Common myeloid progenitor, CD34-positive (primary cell): ENCODE results near the gene SHC4.
A peak's percentile ranks its signal among the peaks of the same experiment; 100 is the strongest.

ENCODE experiments used
- CTCF ChIA-PET: fragments of 350-600 bp; sonication (Branson Sonifier 250); formaldehyde crosslinking; loops from one replicate; lab custom pipeline; 2021; ENCODE audit warnings: antibody characterized with exemption; lab: Charles Lee
- POLR2A ChIA-PET: fragments of 350-600 bp; sonication (Branson Sonifier 250); formaldehyde crosslinking; loops from one replicate; lab custom pipeline; 2021; ENCODE audit warnings: antibody characterized with exemption; lab: Charles Lee
- DNase-seq, 3 donors: peaks; one replicate each; pipeline versions ENCODE4 v3.0.0 to v3.0.0-alpha.2; 2013
- H3K27ac ChIP-seq, 2 experiments: 1 replicate in 1 of 2; 2 replicates in 1 of 2; pipeline ENCODE4 v1.7.0; 2013; ENCODE audit warnings: inconsistent platforms in 2 of 2, low read length in 2 of 2, mild to moderate bottlenecking in 2 of 2, low read depth in 1 of 2, moderate library complexity in 1 of 2; ENCODE audit not compliant: severe bottlenecking in 2 of 2, insufficient read depth in 1 of 2, poor library complexity in 1 of 2
- H3K27me3 ChIP-seq, 5 experiments: replicated peaks in 2 of 5; 1 replicate in 3 of 5; 2 replicates in 2 of 5; pipeline versions ENCODE4 v1.6.1 to v1.7.0; 2013; ENCODE audit warnings: low read length in 4 of 5, mild to moderate bottlenecking in 2 of 5, moderate library complexity in 2 of 5, inconsistent platforms in 1 of 5; ENCODE audit not compliant: insufficient read depth in 5 of 5, control insufficient read depth in 4 of 5
- H3K36me3 ChIP-seq, 4 experiments: 1 replicate in 2 of 4; 2 replicates in 2 of 4; pipeline versions ENCODE4 v1.6.1 to v1.7.0; 2013; ENCODE audit warnings: low read length in 3 of 4, control low read depth in 1 of 4, mild to moderate bottlenecking in 1 of 4; ENCODE audit not compliant: control insufficient read depth in 4 of 4, insufficient read depth in 4 of 4
- H3K4me1 ChIP-seq, 4 experiments: 1 replicate in 3 of 4; 2 replicates in 1 of 4; pipeline versions ENCODE4 v1.6.1 to v1.7.1; 2013; ENCODE audit warnings: low read length in 3 of 4, mild to moderate bottlenecking in 3 of 4, control low read depth in 1 of 4, inconsistent platforms in 1 of 4, moderate library complexity in 1 of 4; ENCODE audit not compliant: control insufficient read depth in 4 of 4, insufficient read depth in 4 of 4; ENCODE audit errors: control extremely low read depth in 1 of 4
- H3K4me3 ChIP-seq, 7 experiments: 1 replicate in 4 of 7; 2 replicates in 3 of 7; pipeline versions ENCODE4 v1.5.1 to v1.7.0; 2013; ENCODE audit warnings: mild to moderate bottlenecking in 7 of 7, low read length in 6 of 7, moderate library complexity in 6 of 7, inconsistent platforms in 2 of 7, low read depth in 2 of 7, control low read depth in 1 of 7; ENCODE audit not compliant: insufficient read depth in 4 of 7, control insufficient read depth in 1 of 7; ENCODE audit errors: extremely low read depth in 1 of 7
- H3K9me3 ChIP-seq, 5 experiments: 1 replicate in 4 of 5; 2 replicates in 1 of 5; pipeline versions ENCODE4 v1.6.1 to v1.7.1; 2013; ENCODE audit warnings: low read length in 4 of 5, mild to moderate bottlenecking in 2 of 5, inconsistent platforms in 1 of 5, low read depth in 1 of 5, moderate library complexity in 1 of 5; ENCODE audit not compliant: control insufficient read depth in 4 of 5, insufficient read depth in 2 of 5; ENCODE audit errors: control extremely low read depth in 1 of 5
- WGBS: methylation state at CpG from one replicate; pipeline ENCODE4 v1.1.5; 2013; ENCODE audit not compliant: insufficient coverage; 5-methylcytosine and 5-hydroxymethylcytosine counted together

Gene SHC4

DNA sequence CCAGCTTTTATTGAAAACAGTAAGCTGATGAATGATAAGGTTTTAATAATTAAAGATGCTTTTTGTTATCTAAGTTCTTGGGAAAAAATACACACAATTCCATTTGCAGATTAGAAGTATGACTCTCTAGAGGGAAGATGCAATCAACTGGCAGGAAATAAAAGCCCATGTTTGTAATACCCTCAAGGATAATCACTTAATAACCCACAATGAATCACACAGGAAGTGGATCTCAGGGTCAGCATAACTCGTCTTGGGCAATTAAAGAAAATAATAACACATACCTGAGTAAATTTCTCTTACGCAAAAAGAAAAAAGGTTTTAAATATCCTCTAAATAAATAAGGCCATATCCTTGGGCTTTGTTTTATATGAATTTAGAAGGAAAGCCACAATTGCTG lies 95.2 kb downstream of the SHC4 start:
- no CpG with 5 or more reads among the region's 2 CpGs for WGBS
- Histone ChIP-seq H3K36me3 (no peaks in the 10 kb centered on the region), H3K27me3 (no peaks in the 10 kb centered on the region), H3K4me3 (no peak overlapping the region), H3K4me1 (no peaks in the 10 kb centered on the region), H3K27ac (no peak overlapping the region), H3K9me3 (no peaks in the 10 kb centered on the region)
- ChIA-PET POLR2A (no interaction called here), CTCF (interaction anchor here (2.4 to 5.2 kb wide), 2 partner anchors 8 to 95 kb away, joined by 6 to 24 read pairs; partner anchors contain the start of gene SHC4)
- peak in 2 of 3 donors; percentile 10 to 26 for DNase-seq

DNA sequence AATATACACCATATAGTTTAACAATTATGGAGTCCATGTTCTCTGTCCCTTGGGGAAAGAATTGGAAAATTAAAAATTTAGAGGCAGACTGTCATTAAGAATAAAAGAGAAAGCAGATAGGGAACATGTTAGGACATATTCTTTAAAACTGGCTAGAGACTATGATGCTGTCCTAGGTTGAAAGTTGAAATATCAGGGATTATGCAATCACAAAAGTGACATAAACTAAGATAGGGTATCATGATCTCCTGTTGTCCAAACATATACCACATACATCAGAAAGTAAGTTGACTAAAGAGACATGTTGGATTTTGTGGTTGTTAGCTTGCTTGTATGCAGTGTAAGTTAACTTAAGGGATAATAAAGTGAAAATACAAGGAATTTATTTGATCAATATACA lies 95.7 kb downstream of the SHC4 start:
- CTCF ChIA-PET: interaction anchor here (1.4 to 5.2 kb wide), 2 partner anchors 8 to 278 kb away, joined by 6 to 24 read pairs; no protein-coding TSS in a partner anchor

DNA sequence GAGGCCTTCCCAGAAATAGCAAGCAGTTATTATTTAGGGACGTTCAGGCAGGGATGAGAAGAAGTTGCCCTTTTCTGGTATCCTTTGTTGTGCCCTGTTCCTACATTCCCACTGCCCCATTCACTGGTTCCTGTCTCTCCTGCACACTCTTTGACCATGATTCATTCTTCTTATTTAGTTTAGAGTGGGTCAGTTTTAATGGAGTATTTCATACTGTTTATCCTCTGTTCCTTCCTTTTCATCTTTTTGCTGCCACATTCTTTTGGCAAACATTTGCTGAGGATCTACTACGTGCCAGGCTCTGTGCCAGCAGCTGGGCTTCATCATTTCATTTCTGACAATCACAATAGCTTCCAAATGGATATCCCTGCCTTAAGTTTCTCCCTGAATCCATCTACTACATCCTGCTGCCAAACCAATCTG lies 97.6 kb downstream of the SHC4 start:
- no peaks in the 10 kb centered on the region for H3K9me3 ChIP-seq
- CTCF ChIA-PET: interaction anchor here (1.2 kb wide), 1 partner anchor 279 kb away, joined by 3 read pairs; no protein-coding TSS in a partner anchor
- no peak overlapping the region for H3K27ac ChIP-seq
- H3K4me3 ChIP-seq: no peak overlapping the region
- no peak for DNase-seq
- no peaks in the 10 kb centered on the region for H3K27me3 ChIP-seq
- no peaks in the 10 kb centered on the region for H3K36me3 ChIP-seq
- peaks cover 0 to 4% (median 2%) of the 10 kb centered on the region in 4 experiments for H3K4me1 ChIP-seq
- WGBS: 100% methylated on average over 1 of the region's 2 CpGs
- POLR2A ChIA-PET: no interaction called here

More for the DNA sequence above, 95.7 kb downstream of the SHC4 start:
- Histone ChIP-seq H3K27ac (no peak overlapping the region), H3K36me3 (no peaks in the 10 kb centered on the region), H3K27me3 (no peaks in the 10 kb centered on the region), H3K4me3 (no peak overlapping the region), H3K9me3 (no peaks in the 10 kb centered on the region), H3K4me1 (no peaks in the 10 kb centered on the region)
- no peak for DNase-seq
- POLR2A ChIA-PET: no interaction called here

DNA sequence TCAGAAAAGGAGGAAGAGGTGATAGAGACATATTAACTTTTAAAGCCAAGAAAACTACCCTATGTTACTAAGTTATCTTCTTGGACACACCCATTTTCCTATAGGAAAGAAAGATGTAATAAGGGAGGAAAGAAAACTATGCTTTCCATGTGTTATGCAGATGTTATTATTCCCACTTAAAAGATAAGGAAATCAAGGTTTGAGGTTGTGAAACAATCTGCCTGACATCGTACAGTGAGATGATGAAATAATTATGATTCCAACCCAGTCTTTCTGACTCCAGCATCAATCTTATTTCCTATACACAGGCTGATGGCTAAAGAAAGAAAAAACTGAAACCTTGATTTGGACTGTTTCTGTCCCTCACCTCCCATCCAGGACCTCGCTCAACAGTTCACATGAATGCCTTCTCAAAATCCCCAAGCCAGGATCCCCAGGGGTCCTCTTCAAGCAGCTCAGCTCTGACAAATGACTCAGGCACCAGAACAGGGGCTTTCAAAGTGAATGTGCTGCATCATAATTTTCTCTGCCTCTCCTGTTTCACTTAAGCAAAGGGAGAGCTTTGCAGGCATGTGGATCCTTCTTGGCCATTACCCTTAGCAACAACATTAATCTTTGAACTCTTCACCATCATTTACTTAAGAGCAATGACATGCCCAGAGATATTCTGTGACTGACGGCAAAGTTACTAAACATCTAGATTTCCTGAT lies 98.2 kb downstream of the SHC4 start:
- Histone ChIP-seq H3K4me3 (no peak overlapping the region), H3K36me3 (no peaks in the 10 kb centered on the region), H3K9me3 (no peaks in the 10 kb centered on the region), H3K27ac (no peak overlapping the region), H3K4me1 (peaks cover 0 to 4% (median 2%) of the 10 kb centered on the region in 4 experiments), H3K27me3 (no peaks in the 10 kb centered on the region)
- WGBS: 100% methylated on average over 1 of the region's 3 CpGs
- DNase-seq: no peak
- POLR2A ChIA-PET: no interaction called here
- CTCF ChIA-PET: interaction anchor here (1.2 to 1.3 kb wide), 2 partner anchors 101 to 280 kb away, joined by 3 read pairs; no protein-coding TSS in a partner anchor

DNA sequence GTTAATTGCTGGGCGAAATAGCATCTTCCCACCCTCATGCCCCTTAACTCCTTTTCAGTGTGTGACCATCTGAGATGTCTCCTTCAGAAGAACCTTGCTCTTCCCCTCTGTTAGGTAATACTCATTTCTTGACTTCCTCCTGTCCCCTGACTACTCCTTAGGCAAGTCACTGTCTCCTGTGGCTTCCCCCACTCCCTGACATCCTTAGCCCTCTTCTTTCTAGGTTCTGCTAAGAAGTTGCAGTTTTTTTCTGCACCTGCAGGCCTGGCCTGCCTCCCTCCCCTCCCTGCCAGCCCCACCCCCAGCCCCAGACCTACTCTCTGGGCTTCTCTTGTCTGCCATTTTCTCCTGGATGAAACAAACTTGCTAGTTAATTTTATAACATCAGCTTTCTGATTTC lies 101.0 kb downstream of the SHC4 start:
- Histone ChIP-seq H3K27me3 (no peaks in the 10 kb centered on the region), H3K4me1 (peaks cover 2 to 21% (median 12%) of the 10 kb centered on the region in 4 experiments), H3K4me3 (no peak overlapping the region), H3K9me3 (no peaks in the 10 kb centered on the region), H3K36me3 (no peaks in the 10 kb centered on the region), H3K27ac (no peak overlapping the region)
- CTCF ChIA-PET: interaction anchor here (1.0 to 4.9 kb wide), 9 partner anchors 8 to 1283 kb away, joined by 3 to 26 read pairs (median 7); partner anchors contain the start of gene EID1
- POLR2A ChIA-PET: interaction anchor here (0.5 kb wide), 1 partner anchor 524 kb away, joined by 6 read pairs; no protein-coding TSS in a partner anchor
- DNase-seq: peak in 2 of 3 donors; percentile 34 to 52
- 90% methylated on average over 1 of the region's 1 CpG for WGBS

DNA sequence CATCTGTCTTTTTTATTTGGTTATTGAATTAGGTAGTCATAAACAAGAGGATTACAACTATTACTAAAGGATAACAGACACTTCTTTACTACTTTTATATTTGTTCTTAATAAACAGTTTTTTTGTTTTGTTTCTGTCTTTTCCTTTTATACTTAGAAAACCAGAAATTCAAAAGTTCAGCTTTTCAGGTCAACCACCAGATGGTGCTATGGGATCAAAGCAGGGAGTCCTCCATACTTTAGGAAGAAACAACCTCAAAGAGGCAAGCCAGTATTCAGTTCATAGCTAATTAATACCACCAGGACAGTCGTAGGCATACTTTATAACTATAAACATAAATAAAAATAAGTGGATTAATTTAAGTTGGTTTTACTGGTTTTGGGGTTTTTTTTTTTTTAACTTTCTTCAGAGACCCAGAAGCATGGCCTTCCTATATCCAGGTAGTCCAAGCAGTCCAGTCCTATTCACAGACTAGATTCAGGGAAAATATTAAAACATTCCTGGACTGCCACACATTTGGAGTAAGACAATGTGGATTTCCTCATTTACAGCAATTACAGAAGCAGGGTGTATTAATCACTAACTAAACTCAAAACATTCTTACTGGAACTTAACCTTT lies 101.8 kb downstream of the SHC4 start:
- ChIA-PET CTCF (interaction anchor here (0.6 to 4.9 kb wide), 20 partner anchors 9 to 1283 kb away, joined by 3 to 26 read pairs (median 4); partner anchors contain the start of genes EID1 and FGF7), POLR2A (interaction anchor here (0.7 kb wide), 1 partner anchor 35 kb away, joined by 3 read pairs; no protein-coding TSS in a partner anchor)
- H3K9me3 ChIP-seq: no peaks in the 10 kb centered on the region
- H3K4me3 ChIP-seq: no peak overlapping the region
- no peaks in the 10 kb centered on the region for H3K36me3 ChIP-seq
- no peaks in the 10 kb centered on the region for H3K27me3 ChIP-seq
- WGBS: no CpG with 5 or more reads among the region's 1 CpG
- H3K27ac ChIP-seq: no peak overlapping the region
- H3K4me1 ChIP-seq: peaks cover 2 to 21% (median 12%) of the 10 kb centered on the region in 4 experiments
- DNase-seq: peak; percentile 81 to 89 (median 88)
